HepG2 (cell line): ENCODE data around the gene KIAA0930. TPM values are rescaled to one million over a fixed set of nuclear protein-coding genes. Genes with fewer than 3 reads are reported as not detected.
A peak's percentile ranks its signal among the peaks of the same experiment; 100 is the strongest.

Experiments used
- EEA1 ChIP-seq: sonication (generic); formaldehyde crosslinking; IDR thresholded peaks from 2 replicates; pipeline ENCODE4 v1.5.1; 2020; ENCODE audit warnings: mild to moderate bottlenecking, missing genetic modification reagents, borderline replicate concordance
- EZH2 ChIP-seq: conservative IDR thresholded peaks from 2 replicates; pipeline ENCODE4 v1.6.1; 2012; ENCODE audit warnings: mild to moderate bottlenecking, low read depth, low read length, moderate library complexity
- FOXM1 ChIP-seq: sonication (generic); formaldehyde crosslinking; IDR thresholded peaks from 2 replicates; pipeline ENCODE4 v1.5.0; 2020; ENCODE audit warnings: missing genetic modification reagents
- HMGA1 ChIP-seq: sonication (generic); formaldehyde crosslinking; conservative IDR thresholded peaks from 2 replicates; pipeline ENCODE4 v1.4.0; 2020; ENCODE audit warnings: missing genetic modification reagents
- KDM2A ChIP-seq: sonication (generic); formaldehyde crosslinking; IDR thresholded peaks from 2 replicates; pipeline ENCODE4 v1.4.0; 2020; ENCODE audit warnings: low read depth, missing genetic modification reagents, borderline replicate concordance
- MAFK ChIP-seq, 2 experiments: IDR thresholded peaks in 1 of 2; conservative IDR thresholded peaks in 1 of 2; 2 replicates each; pipeline ENCODE4 v1.6.1; 2011; ENCODE audit warnings: improper control_type of control experiment in 2 of 2, low read length in 2 of 2
- NFKBIZ ChIP-seq: IDR thresholded peaks from 2 replicates; pipeline ENCODE4 v1.6.1; 2018; ENCODE audit warnings: missing genetic modification reagents, missing compliant biosample characterization
- PAWR ChIP-seq: sonication (generic); formaldehyde crosslinking; IDR thresholded peaks from 2 replicates; pipeline ENCODE4 v1.4.0; 2020; ENCODE audit warnings: missing genetic modification reagents, mild to moderate bottlenecking, borderline replicate concordance
- POLR2AphosphoS2 ChIP-seq: IDR thresholded peaks from 2 replicates; pipeline ENCODE4 v1.6.1; 2011; ENCODE audit warnings: low read depth, low read length, improper control_type of control experiment
- RARG ChIP-seq: sonication (generic); formaldehyde crosslinking; IDR thresholded peaks from 2 replicates; pipeline ENCODE4 v1.4.0; 2020; ENCODE audit warnings: low read depth, mild to moderate bottlenecking, missing genetic modification reagents
- RFX3 ChIP-seq: IDR thresholded peaks from 2 replicates; pipeline ENCODE4 v1.6.1; 2016; ENCODE audit warnings: missing biosample characterization, missing genetic modification reagents
- SPEN ChIP-seq: sonication (generic); formaldehyde crosslinking; IDR thresholded peaks from 2 replicates; pipeline ENCODE4 v1.5.1; 2020; ENCODE audit warnings: low read depth, mild to moderate bottlenecking, missing genetic modification reagents
- TBP ChIP-seq: sonication (generic); formaldehyde crosslinking; IDR thresholded peaks from 2 replicates; pipeline ENCODE4 v1.5.0; 2020; ENCODE audit warnings: missing genetic modification reagents
- TEAD2 ChIP-seq: sonication (generic); formaldehyde crosslinking; IDR thresholded peaks from 2 replicates; pipeline ENCODE4 v1.9.0; 2021; ENCODE audit warnings: missing genetic modification reagents
- ZFAT ChIP-seq: sonication (generic); formaldehyde crosslinking; conservative IDR thresholded peaks from 2 replicates; pipeline ENCODE4 v1.8.1; 2023; ENCODE audit warnings: missing genetic modification reagents, inconsistent platforms
- ZFX ChIP-seq: sonication (generic); formaldehyde crosslinking; IDR thresholded peaks from 2 replicates; pipeline ENCODE4 v1.4.0; 2020; ENCODE audit warnings: mild to moderate bottlenecking, low read depth, missing genetic modification reagents, moderate library complexity
- ZMAT3 ChIP-seq: sonication (generic); formaldehyde crosslinking; conservative IDR thresholded peaks from 2 replicates; pipeline ENCODE4 v1.7.0; 2021; ENCODE audit warnings: missing genetic modification reagents
- ZNF101 ChIP-seq: sonication (generic); formaldehyde crosslinking; IDR thresholded peaks from 2 replicates; pipeline ENCODE4 v1.4.0; 2020; ENCODE audit warnings: mild to moderate bottlenecking, low read depth, missing genetic modification reagents, borderline replicate concordance
- ZNF20 ChIP-seq: sonication (generic); formaldehyde crosslinking; IDR thresholded peaks from 2 replicates; pipeline ENCODE4 v1.4.0; 2020; ENCODE audit warnings: mild to moderate bottlenecking, moderate library complexity, missing genetic modification reagents
- ZNF367 ChIP-seq: sonication (generic); formaldehyde crosslinking; IDR thresholded peaks from 2 replicates; pipeline ENCODE4 v1.4.0; 2020; ENCODE audit warnings: missing genetic modification reagents, borderline replicate concordance
- ZNF605 ChIP-seq: sonication (generic); formaldehyde crosslinking; IDR thresholded peaks from 2 replicates; pipeline ENCODE4 v1.8.0; 2022; ENCODE audit warnings: mild to moderate bottlenecking, missing genetic modification reagents
- ZNF652 ChIP-seq: IDR thresholded peaks from 2 replicates; pipeline ENCODE4 v1.6.1; 2016; ENCODE audit warnings: low read depth, borderline replicate concordance
- ZNF780A ChIP-seq: sonication (generic); formaldehyde crosslinking; IDR thresholded peaks from 2 replicates; pipeline ENCODE4 v1.8.0; 2022; ENCODE audit warnings: mild to moderate bottlenecking, missing genetic modification reagents, moderate library complexity
- ZNF878 ChIP-seq: sonication (generic); formaldehyde crosslinking; IDR thresholded peaks from 2 replicates; pipeline ENCODE4 v1.8.1; 2023; ENCODE audit warnings: mild to moderate bottlenecking, missing genetic modification reagents, moderate library complexity
- polyA plus RNA-seq, 8 experiments: library from polyadenylated mRNA; depleted of rRNA in 3 of 8; stranded (reverse) in 7 of 8; unstranded in 1 of 8; fragments of >200 nt; fragmentation: Illumina TruSeq in 4 of 8; extraction: Trizol in 4 of 8; gene quantifications; 2 replicates each; pipeline versions ENCODE4 v1.2.1 to v1.2.3, GENCODE V29; 2011 to 2016; ENCODE audit warnings: low read depth in 4 of 8, missing spikeins in 1 of 8, mixed read lengths in 1 of 8; ENCODE audit not compliant: insufficient read depth in 1 of 8
- total RNA-seq, 5 experiments: library from RNA; depleted of rRNA; stranded (reverse); fragments of >200 nt; fragmentation: Illumina TruSeq; extraction: Trizol; gene quantifications; 2 replicates each; pipeline ENCODE4 v1.2.3, GENCODE V29; 2016; ENCODE audit warnings: low read depth in 1 of 5
- TF ChIP-seq, protein P1 (sequence below): IDR thresholded peaks from 2 replicates; pipeline ENCODE4 v1.6.1; 2012; ENCODE audit warnings: low read depth, low read length, improper control_type of control experiment
- TF ChIP-seq, protein P2 (sequence below), 2 experiments: sonication (generic) in 1 of 2; formaldehyde crosslinking in 1 of 2; IDR thresholded peaks; 2 replicates each; pipeline versions ENCODE4 v1.4.0 to v1.6.1; 2016 to 2020; ENCODE audit warnings: borderline replicate concordance in 1 of 2, low read depth in 1 of 2, mild to moderate bottlenecking in 1 of 2, missing genetic modification reagents in 1 of 2

The KIAA0930 gene
- total and polyA plus RNA-seq, 2 of the 13 experiments (the other 11 are each of a cell fraction or from before 2014, with no cell fraction given): 27.0 to 38.2 TPM

DNA sequence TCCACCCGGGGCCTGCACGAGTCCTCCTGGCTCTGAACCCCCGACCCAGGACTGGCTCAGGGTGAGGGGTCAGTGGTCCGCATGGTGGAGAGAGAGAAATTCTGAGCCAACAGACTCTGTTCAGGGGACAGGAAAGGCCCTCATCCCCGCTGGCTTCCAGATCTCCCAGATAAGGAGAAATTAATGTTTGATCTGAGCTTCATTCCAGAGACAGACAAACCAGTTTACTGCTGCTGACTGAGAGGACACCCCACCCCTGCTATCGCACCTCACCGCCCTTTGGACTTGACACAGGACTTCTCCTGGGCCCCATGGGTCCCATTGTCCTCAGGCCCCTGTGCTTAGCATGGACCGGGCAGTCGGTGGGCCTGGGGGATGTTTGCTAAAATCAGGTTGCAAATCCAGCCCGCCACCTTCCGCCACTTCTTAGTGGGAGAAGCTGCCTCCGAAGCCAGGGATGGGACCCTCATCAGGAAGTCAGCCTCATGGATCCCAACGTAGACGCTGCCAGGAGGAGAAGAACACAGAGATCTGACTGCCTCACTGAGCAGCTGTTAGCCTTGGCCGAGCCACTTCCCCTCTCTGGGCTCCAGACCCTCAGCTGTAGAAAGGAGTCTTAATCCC, 32.9 kb upstream of the KIAA0930 start (continued):
- no peak for TF ChIP-seq POLR2AphosphoS2
- no peak for TF ChIP-seq ZNF652 (CRISPR knock-in tag)
- peak; percentile 53; the same call in 1 of the 2 replicates for TF ChIP-seq KDM2A (CRISPR knock-in tag)
- TF ChIP-seq MAFK (conservative IDR thresholded peaks at IDR 0.05 in 1 of 2, IDR thresholded peaks at IDR 0.05 in 1 of 2; ENCODE audit: low read length in 2 of 2): peak; percentile 10 to 25; a peak in 1 of 4 replicates
- no peak for TF ChIP-seq EEA1 (CRISPR knock-in tag)
- no peak for TF ChIP-seq ZNF367
- peak; percentile 65; the same call in 1 of the 2 replicates for TF ChIP-seq ZNF605 (CRISPR knock-in tag)
- no peak for TF ChIP-seq ZNF101 (CRISPR knock-in tag)
- TF ChIP-seq ZNF878: peak; percentile 60; the same call in 1 of the 2 replicates
- TF ChIP-seq PAWR (CRISPR knock-in tag): no peak
- TF ChIP-seq TEAD2 (CRISPR knock-in tag): no peak
- TF ChIP-seq, protein P1, sequence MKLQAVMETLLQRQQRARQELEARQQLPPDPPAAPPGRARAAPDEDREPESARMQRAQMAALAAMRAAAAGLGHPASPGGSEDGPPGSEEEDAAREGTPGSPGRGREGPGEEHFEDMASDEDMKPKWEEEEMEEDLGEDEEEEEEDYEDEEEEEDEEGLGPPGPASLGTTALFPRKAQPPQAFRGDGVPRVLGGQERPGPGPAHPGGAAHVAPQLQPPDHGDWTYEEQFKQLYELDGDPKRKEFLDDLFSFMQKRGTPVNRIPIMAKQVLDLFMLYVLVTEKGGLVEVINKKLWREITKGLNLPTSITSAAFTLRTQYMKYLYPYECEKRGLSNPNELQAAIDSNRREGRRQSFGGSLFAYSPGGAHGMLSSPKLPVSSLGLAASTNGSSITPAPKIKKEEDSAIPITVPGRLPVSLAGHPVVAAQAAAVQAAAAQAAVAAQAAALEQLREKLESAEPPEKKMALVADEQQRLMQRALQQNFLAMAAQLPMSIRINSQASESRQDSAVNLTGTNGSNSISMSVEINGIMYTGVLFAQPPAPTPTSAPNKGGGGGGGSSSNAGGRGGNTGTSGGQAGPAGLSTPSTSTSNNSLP: peak; percentile 96
- TF ChIP-seq ZMAT3 (CRISPR knock-in tag): 0 out of 2 replicates have a peak, but pooled peaks have one; percentile 87
- TF ChIP-seq NFKBIZ (CRISPR knock-in tag): peak; percentile 80; the same call in 1 of the 2 replicates
- TF ChIP-seq FOXM1: no peak
- no peak for TF ChIP-seq HMGA1 (CRISPR knock-in tag)
- no peak for TF ChIP-seq TBP
- no peak for TF ChIP-seq RARG
- TF ChIP-seq SPEN (CRISPR knock-in tag): peak; percentile 88
- TF ChIP-seq ZFAT (CRISPR knock-in tag): no peak
- TF ChIP-seq ZNF780A: no peak
- no peak for TF ChIP-seq EZH2
- TF ChIP-seq ZFX (CRISPR knock-in tag): peak; percentile 88
- TF ChIP-seq RFX3 (CRISPR knock-in tag): no peak
- TF ChIP-seq, protein P2, sequence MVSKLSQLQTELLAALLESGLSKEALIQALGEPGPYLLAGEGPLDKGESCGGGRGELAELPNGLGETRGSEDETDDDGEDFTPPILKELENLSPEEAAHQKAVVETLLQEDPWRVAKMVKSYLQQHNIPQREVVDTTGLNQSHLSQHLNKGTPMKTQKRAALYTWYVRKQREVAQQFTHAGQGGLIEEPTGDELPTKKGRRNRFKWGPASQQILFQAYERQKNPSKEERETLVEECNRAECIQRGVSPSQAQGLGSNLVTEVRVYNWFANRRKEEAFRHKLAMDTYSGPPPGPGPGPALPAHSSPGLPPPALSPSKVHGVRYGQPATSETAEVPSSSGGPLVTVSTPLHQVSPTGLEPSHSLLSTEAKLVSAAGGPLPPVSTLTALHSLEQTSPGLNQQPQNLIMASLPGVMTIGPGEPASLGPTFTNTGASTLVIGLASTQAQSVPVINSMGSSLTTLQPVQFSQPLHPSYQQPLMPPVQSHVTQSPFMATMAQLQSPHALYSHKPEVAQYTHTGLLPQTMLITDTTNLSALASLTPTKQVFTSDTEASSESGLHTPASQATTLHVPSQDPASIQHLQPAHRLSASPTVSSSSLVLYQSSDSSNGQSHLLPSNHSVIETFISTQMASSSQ (IDR thresholded peaks at IDR 0.05; ENCODE audit: low read depth): peak; percentile 87
- TF ChIP-seq, protein P2 (CRISPR knock-in tag; IDR thresholded peaks at IDR 0.05; ENCODE audit: borderline replicate concordance): peak; percentile 96
- TF ChIP-seq ZNF20 (CRISPR knock-in tag): no peak
